Mesenchymal stem cell (in vitro differentiated cells and primary cell): ENCODE measurements around the gene MYT1.

ENCODE experiments used
- DNase-seq: peaks from one replicate; pipeline ENCODE4 v3.0.0-alpha.2; 2013
- H2AFZ ChIP-seq: one replicate; pipeline ENCODE4 v1.6.1; 2013; ENCODE audit warnings: low read depth, mild to moderate bottlenecking, control low read depth, inconsistent platforms, low read length, moderate library complexity
- H2AK5ac ChIP-seq: 2 replicates; pipeline ENCODE4 v1.6.1; 2013; ENCODE audit warnings: low read length, moderate library complexity, mild to moderate bottlenecking, inconsistent platforms; ENCODE audit not compliant: severe bottlenecking
- H2BK120ac ChIP-seq: one replicate; pipeline ENCODE4 v1.6.1; 2013; ENCODE audit warnings: low read depth, mild to moderate bottlenecking, inconsistent platforms, low read length, moderate library complexity
- H2BK12ac ChIP-seq, 2 experiments: one replicate each; pipeline ENCODE4 v1.6.1; 2013; ENCODE audit warnings: inconsistent platforms in 2 of 2, low read length in 2 of 2, mild to moderate bottlenecking in 2 of 2, moderate library complexity in 2 of 2, control low read depth in 1 of 2
- H2BK15ac ChIP-seq: one replicate; pipeline ENCODE4 v1.6.1; 2013; ENCODE audit warnings: mild to moderate bottlenecking, low read depth, inconsistent platforms; ENCODE audit not compliant: poor library complexity, severe bottlenecking
- H2BK5ac ChIP-seq: 2 replicates; pipeline ENCODE4 v1.6.1; 2013; ENCODE audit warnings: low read depth, mild to moderate bottlenecking, low read length, control low read depth, inconsistent platforms; ENCODE audit not compliant: poor library complexity, severe bottlenecking
- H3K14ac ChIP-seq, 2 experiments: one replicate each; pipeline ENCODE4 v1.6.1; 2013; ENCODE audit warnings: inconsistent platforms in 2 of 2, low read length in 2 of 2, control low read depth in 1 of 2, mild to moderate bottlenecking in 1 of 2, moderate library complexity in 1 of 2
- H3K18ac ChIP-seq, 2 experiments: one replicate each; pipeline ENCODE4 v1.6.1; 2013; ENCODE audit warnings: inconsistent platforms in 2 of 2, low read length in 2 of 2, control low read depth in 1 of 2, low read depth in 1 of 2, mild to moderate bottlenecking in 1 of 2
- H3K23ac ChIP-seq, 2 experiments: one replicate each; pipeline ENCODE4 v1.6.1; 2013; ENCODE audit warnings: inconsistent platforms in 2 of 2, low read length in 2 of 2, mild to moderate bottlenecking in 2 of 2, moderate library complexity in 2 of 2, control low read depth in 1 of 2
- H3K27ac ChIP-seq: 2 replicates; pipeline ENCODE4 v1.5.1; 2013; ENCODE audit warnings: mild to moderate bottlenecking, moderate library complexity, low read length, control low read depth, inconsistent platforms; ENCODE audit not compliant: poor library complexity, severe bottlenecking
- H3K27me3 ChIP-seq, 2 experiments: 2 replicates each; pipeline versions ENCODE4 v1.6.1 to v1.7.0; 2013; ENCODE audit warnings: low read length in 2 of 2, mild to moderate bottlenecking in 2 of 2, moderate library complexity in 2 of 2, control low read depth in 1 of 2, inconsistent platforms in 1 of 2; ENCODE audit not compliant: control insufficient read depth in 1 of 2, insufficient read depth in 1 of 2
- H3K36me3 ChIP-seq, 2 experiments: 2 replicates each; pipeline versions ENCODE4 v1.6.1 to v1.7.0; 2013; ENCODE audit warnings: low read length in 2 of 2, control low read depth in 1 of 2, inconsistent platforms in 1 of 2, low read depth in 1 of 2, mild to moderate bottlenecking in 1 of 2; ENCODE audit not compliant: insufficient read depth in 2 of 2, control insufficient read depth in 1 of 2
- H3K4ac ChIP-seq, 2 experiments: one replicate each; pipeline ENCODE4 v1.6.1; 2013; ENCODE audit warnings: inconsistent platforms in 2 of 2, low read length in 2 of 2, mild to moderate bottlenecking in 2 of 2, moderate library complexity in 2 of 2, control low read depth in 1 of 2, low read depth in 1 of 2
- H3K4me1 ChIP-seq: 2 replicates; pipeline ENCODE4 v1.6.1; 2013; ENCODE audit warnings: low read depth, low read length, control low read depth; ENCODE audit not compliant: control insufficient read depth, insufficient read depth
- H3K4me2 ChIP-seq: 2 replicates; pipeline ENCODE4 v1.6.1; 2013; ENCODE audit warnings: low read length, mild to moderate bottlenecking, inconsistent platforms; ENCODE audit not compliant: poor library complexity, severe bottlenecking
- H3K4me3 ChIP-seq, 2 experiments: 2 replicates each; pipeline versions ENCODE4 v1.5.1 to v1.7.0; 2013; ENCODE audit warnings: low read length in 2 of 2, mild to moderate bottlenecking in 2 of 2, control low read depth in 1 of 2, low read depth in 1 of 2; ENCODE audit not compliant: insufficient read depth in 1 of 2
- H3K79me1 ChIP-seq: replicated peaks from 2 replicates; pipeline ENCODE4 v1.6.1; 2013; ENCODE audit warnings: mild to moderate bottlenecking, control low read depth, low read length, inconsistent platforms; ENCODE audit not compliant: poor library complexity, severe bottlenecking
- H3K9ac ChIP-seq: 2 replicates; pipeline ENCODE4 v1.7.0; 2013; ENCODE audit warnings: mild to moderate bottlenecking, low read length, moderate library complexity
- H3K9me3 ChIP-seq: 2 replicates; pipeline ENCODE4 v1.7.0; 2013; ENCODE audit warnings: mild to moderate bottlenecking, low read length; ENCODE audit not compliant: control insufficient read depth
- H4K8ac ChIP-seq: one replicate; pipeline ENCODE4 v1.6.1; 2013; ENCODE audit warnings: inconsistent platforms, mild to moderate bottlenecking, low read length, moderate library complexity
- H4K91ac ChIP-seq: one replicate; pipeline ENCODE4 v1.6.1; 2013; ENCODE audit warnings: mild to moderate bottlenecking, low read length, inconsistent platforms
- WGBS: methylation state at CpG from one replicate; pipeline ENCODE4 v1.1.7; 2013; ENCODE audit warnings: mixed read lengths; 5-methylcytosine and 5-hydroxymethylcytosine counted together

Gene MYT1

DNA sequence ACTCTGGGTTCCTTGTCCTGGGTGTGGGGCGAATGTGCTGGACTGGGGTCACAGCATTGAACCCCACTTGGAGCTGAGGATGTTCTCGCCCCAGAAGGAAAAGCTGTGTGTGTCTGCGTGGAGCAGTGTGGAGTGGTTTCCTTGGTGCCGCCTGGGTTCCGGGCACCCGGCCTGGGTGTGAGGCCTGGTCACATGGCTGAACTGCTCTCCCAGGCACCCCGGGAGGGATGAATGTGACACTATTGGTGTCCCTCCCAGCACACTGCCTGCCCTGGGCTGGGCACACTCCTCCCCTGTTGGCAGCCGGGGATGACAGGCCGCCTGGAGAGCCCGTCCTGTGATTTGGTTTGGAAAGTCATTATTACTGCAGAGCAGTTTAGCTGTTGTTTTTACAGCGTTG is 12.3 kb downstream of the MYT1 start:
- no peak overlapping the region for H3K4me3 ChIP-seq
- H3K79me1 ChIP-seq: no peaks in the 10 kb centered on the region
- H3K18ac ChIP-seq: no peak overlapping the region
- no peak overlapping the region for H3K4me2 ChIP-seq
- H3K27ac ChIP-seq: no peak overlapping the region
- no peak overlapping the region for H3K23ac ChIP-seq
- H3K9ac ChIP-seq: no peak overlapping the region
- no peak overlapping the region for H3K14ac ChIP-seq
- H2BK15ac ChIP-seq: no peak overlapping the region
- no peak overlapping the region for H2BK12ac ChIP-seq
- no peak overlapping the region for H4K8ac ChIP-seq
- H3K4me1 ChIP-seq: no peaks in the 10 kb centered on the region
- H2AK5ac ChIP-seq: no peak overlapping the region
- no peak overlapping the region for H2AFZ ChIP-seq
- no peak for DNase-seq
- no peaks in the 10 kb centered on the region for H3K36me3 ChIP-seq
- H2BK120ac ChIP-seq: no peak overlapping the region
- H3K4ac ChIP-seq: no peak overlapping the region
- no peaks in the 10 kb centered on the region for H3K9me3 ChIP-seq
- no peak overlapping the region for H2BK5ac ChIP-seq
- WGBS: 43% methylated on average over 10 of the region's 11 CpGs
- no peak overlapping the region for H4K91ac ChIP-seq
- H3K27me3 ChIP-seq: peaks cover 38 to 39% of the 10 kb centered on the region in 2 experiments

DNA sequence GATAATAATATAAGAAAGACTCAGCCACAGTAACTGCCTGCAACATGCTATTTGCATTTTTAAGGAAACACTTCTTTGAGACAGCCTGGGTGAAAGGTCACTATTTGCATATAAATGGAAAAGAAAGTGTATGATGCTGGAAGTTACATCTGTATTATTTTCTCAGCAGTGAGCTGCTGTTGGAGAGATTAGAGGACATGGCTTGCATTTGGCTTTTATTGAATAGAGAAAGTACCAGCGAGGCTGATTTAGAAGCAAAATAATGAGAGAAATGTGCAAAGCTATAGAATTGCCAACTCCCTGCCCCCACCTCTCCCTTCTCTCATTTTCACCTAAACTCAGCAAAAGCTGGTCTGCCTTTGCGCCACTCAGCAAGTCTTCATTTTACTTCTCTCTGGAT is 12.7 kb downstream of the MYT1 start:
- Histone ChIP-seq H3K4ac (no peak overlapping the region), H3K79me1 (no peaks in the 10 kb centered on the region), H3K9me3 (no peaks in the 10 kb centered on the region), H3K14ac (no peak overlapping the region), H3K9ac (no peak overlapping the region), H2BK12ac (no peak overlapping the region), H2BK120ac (no peak overlapping the region), H3K4me2 (no peak overlapping the region), H3K23ac (no peak overlapping the region), H3K27ac (no peak overlapping the region), H3K4me3 (no peak overlapping the region), H2BK5ac (no peak overlapping the region), H2AFZ (no peak overlapping the region), H2BK15ac (no peak overlapping the region), H3K4me1 (no peaks in the 10 kb centered on the region), H3K18ac (no peak overlapping the region), H4K8ac (no peak overlapping the region), H3K27me3 (peaks cover 36 to 38% of the 10 kb centered on the region in 2 experiments), H4K91ac (no peak overlapping the region), H3K36me3 (no peaks in the 10 kb centered on the region), H2AK5ac (no peak overlapping the region)
- DNase-seq: no peak
- 67% methylated on average over 1 of the region's 2 CpGs for WGBS

DNA sequence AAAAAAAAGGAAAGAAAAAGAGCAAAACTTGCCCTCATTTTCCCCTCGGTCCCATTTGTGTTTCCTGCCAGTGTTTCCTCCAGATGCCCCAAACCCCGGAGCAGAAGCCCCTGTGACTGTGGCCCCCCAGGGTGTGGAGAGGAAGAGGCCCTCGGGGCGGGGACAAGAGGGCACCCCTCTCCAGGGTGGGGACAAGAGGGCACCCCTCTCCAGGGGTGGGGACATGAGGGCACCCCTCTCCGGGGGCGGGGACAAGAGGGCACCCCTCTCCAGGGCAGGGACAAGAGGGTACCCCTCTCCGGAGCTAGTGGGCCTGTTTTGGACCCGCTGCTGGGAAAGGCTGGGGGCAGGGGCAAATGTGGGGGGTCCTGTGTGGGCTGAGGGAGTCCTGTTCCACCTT is 13.1 kb downstream of the MYT1 start:
- H3K36me3 ChIP-seq: no peaks in the 10 kb centered on the region
- no peak overlapping the region for H2BK15ac ChIP-seq
- DNase-seq: no peak
- H4K8ac ChIP-seq: no peak overlapping the region
- 69% methylated on average over 8 of the region's 8 CpGs for WGBS
- H3K23ac ChIP-seq: no peak overlapping the region
- no peak overlapping the region for H3K14ac ChIP-seq
- no peak overlapping the region for H4K91ac ChIP-seq
- H3K4me2 ChIP-seq: no peak overlapping the region
- no peaks in the 10 kb centered on the region for H3K9me3 ChIP-seq
- no peak overlapping the region for H2AFZ ChIP-seq
- H3K4me3 ChIP-seq: no peak overlapping the region
- H3K4ac ChIP-seq: no peak overlapping the region
- H2AK5ac ChIP-seq: no peak overlapping the region
- no peaks in the 10 kb centered on the region for H3K79me1 ChIP-seq
- no peak overlapping the region for H3K18ac ChIP-seq
- H2BK12ac ChIP-seq: no peak overlapping the region
- no peak overlapping the region for H2BK120ac ChIP-seq
- H3K9ac ChIP-seq: no peak overlapping the region
- peaks cover 2% of the 10 kb centered on the region for H3K4me1 ChIP-seq
- no peak overlapping the region for H2BK5ac ChIP-seq
- no peak overlapping the region for H3K27ac ChIP-seq
- H3K27me3 ChIP-seq: peaks cover 34 to 36% of the 10 kb centered on the region in 2 experiments

GRCh38 chr20:64177787-64178186 is 13.5 kb downstream of the MYT1 start:
- Histone ChIP-seq H3K27ac (no peak overlapping the region), H3K4ac (no peak overlapping the region), H2BK5ac (no peak overlapping the region), H2BK120ac (no peak overlapping the region), H3K9me3 (no peaks in the 10 kb centered on the region), H3K9ac (no peak overlapping the region), H2BK12ac (no peak overlapping the region), H3K36me3 (no peaks in the 10 kb centered on the region), H3K18ac (no peak overlapping the region), H3K4me1 (peaks cover 2% of the 10 kb centered on the region), H3K27me3 (peaks cover 35 to 36% of the 10 kb centered on the region in 2 experiments), H2AK5ac (no peak overlapping the region), H3K4me3 (no peak overlapping the region), H2BK15ac (no peak overlapping the region), H3K79me1 (no peaks in the 10 kb centered on the region), H3K4me2 (no peak overlapping the region), H3K23ac (no peak overlapping the region), H2AFZ (no peak overlapping the region), H4K91ac (no peak overlapping the region), H4K8ac (no peak overlapping the region), H3K14ac (no peak overlapping the region)
- DNase-seq: no peak
- WGBS: 81% methylated on average over 4 of the region's 4 CpGs
